Left ventricle myocardium superior (tissue), 1 donor: ENCODE data around the gene MARVELD2. TPM values are rescaled to one million over a fixed set of nuclear protein-coding genes. Genes with fewer than 3 reads are reported as not detected.
"Not testable (repeated sequence)": the region's sequence is repeated elsewhere in the genome, so short reads cannot be mapped to it uniquely, and the experiment has no call there.

Source experiments
- ATAC-seq: fragments of 200-7000 bp; cut with Tn5 transposase; one replicate; pipeline ENCODE4 v1.9.1; 2020; ENCODE audit warnings: mild to moderate bottlenecking, moderate library complexity
- DNase-seq: peaks from one replicate; pipeline ENCODE4 v3.0.0-alpha.2; 2020
- intact Hi-C: fragments of 100-400 bp; cut with micrococcal nuclease; formaldehyde crosslinking; loops from one replicate; pipeline ENCODE4 v1.11.0; 2022
- long read RNA-seq: library from polyadenylated mRNA; unstranded; transcript quantifications from one replicate; pipeline ENCODE4 v2.0.0, GENCODE V29; 2021
- total RNA-seq: library from RNA; stranded (reverse); fragmentation: NEBNext Ultra II Directional; extraction: Animal tissue kit (Norgen Biotek cat#: 25700); gene quantifications from one replicate; pipeline ENCODE4 v1.2.1, GENCODE V29; 2021
- donor health status: DM: no; HTN: yes; CAD: no; lungs with severe emphysema.

Gene MARVELD2, protein sequence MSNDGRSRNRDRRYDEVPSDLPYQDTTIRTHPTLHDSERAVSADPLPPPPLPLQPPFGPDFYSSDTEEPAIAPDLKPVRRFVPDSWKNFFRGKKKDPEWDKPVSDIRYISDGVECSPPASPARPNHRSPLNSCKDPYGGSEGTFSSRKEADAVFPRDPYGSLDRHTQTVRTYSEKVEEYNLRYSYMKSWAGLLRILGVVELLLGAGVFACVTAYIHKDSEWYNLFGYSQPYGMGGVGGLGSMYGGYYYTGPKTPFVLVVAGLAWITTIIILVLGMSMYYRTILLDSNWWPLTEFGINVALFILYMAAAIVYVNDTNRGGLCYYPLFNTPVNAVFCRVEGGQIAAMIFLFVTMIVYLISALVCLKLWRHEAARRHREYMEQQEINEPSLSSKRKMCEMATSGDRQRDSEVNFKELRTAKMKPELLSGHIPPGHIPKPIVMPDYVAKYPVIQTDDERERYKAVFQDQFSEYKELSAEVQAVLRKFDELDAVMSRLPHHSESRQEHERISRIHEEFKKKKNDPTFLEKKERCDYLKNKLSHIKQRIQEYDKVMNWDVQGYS
- 1.8 TPM for total RNA-seq
- long read RNA-seq, partial matches to known transcripts, result 6 of 7 reads
- long read RNA-seq, other reads (novel, unspliced or antisense), result 0 of 7 reads

DNA sequence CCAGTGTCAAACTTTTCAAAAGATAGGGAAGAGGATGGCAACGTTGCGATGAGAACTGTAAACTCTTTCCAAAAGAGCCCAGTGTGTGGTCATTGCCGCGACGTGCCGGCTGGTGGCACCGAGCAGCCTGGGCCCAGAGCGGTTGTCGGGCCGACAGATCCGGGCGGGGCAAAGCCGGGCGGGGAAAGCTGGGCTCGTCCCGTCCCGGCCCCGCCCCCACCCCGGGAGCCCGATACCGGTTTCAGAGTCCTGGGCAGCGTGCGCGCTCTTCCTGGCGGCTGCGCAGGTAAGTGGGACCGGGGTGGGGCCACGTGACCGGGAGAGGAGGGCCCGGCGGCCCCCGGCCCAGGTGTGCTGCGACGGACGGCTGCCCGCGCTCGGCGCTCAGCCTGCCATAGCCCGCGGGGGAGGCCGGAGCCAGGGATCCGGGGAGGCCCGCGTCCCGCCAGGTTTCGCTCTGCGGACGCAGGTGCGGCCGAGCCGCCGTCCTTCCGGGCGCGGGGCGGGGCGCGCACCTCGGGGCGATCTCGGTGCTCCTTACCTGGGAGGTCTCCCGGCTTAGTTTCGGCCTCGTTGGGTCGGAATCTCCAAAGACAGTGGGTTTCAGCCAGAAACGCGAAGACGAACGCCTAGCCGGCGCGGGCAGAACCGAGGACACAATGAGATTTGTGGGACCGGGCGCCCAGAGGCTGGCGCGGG lies at the start of gene MARVELD2:
Gene MARVELD2, plus strand, starts transcription at position 232 of the 699 bp plus-strand sequence. CDS start 4,270 bp downstream, outside the sequence.
- peak; percentile 80 for DNase-seq
- peak; percentile 98 for ATAC-seq
- intact Hi-C loops, result no loop called here

DNA sequence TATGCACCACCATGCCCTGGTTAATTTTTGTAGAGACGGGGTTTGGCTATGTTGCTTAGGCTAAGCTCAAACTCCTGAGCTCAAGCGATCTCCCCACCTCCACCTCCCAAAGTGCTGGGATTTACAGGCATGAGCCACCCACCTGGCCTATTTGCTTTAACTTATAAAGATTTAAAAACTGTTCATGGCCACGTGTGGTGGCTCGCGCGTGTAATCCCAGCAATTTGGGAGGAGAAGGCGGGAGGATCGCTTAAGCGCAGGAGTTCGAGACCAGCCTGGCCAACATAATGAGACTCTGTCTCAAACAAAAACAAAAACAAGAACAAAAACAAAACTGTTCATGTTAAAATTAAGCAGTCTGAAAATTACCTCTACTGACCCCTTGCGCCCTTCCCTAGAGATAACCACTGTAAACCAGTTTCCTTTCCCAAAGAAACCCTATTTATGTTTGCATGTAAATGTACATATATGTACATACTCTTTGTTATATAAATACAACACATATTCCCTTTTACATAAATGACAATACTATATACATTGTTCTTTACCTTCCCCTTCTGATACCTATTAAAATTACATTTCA lies 47.1 kb upstream of the MARVELD2 start:
- intact Hi-C loops, result no loop called here
- ATAC-seq (no peak), DNase-seq (no peak)

DNA sequence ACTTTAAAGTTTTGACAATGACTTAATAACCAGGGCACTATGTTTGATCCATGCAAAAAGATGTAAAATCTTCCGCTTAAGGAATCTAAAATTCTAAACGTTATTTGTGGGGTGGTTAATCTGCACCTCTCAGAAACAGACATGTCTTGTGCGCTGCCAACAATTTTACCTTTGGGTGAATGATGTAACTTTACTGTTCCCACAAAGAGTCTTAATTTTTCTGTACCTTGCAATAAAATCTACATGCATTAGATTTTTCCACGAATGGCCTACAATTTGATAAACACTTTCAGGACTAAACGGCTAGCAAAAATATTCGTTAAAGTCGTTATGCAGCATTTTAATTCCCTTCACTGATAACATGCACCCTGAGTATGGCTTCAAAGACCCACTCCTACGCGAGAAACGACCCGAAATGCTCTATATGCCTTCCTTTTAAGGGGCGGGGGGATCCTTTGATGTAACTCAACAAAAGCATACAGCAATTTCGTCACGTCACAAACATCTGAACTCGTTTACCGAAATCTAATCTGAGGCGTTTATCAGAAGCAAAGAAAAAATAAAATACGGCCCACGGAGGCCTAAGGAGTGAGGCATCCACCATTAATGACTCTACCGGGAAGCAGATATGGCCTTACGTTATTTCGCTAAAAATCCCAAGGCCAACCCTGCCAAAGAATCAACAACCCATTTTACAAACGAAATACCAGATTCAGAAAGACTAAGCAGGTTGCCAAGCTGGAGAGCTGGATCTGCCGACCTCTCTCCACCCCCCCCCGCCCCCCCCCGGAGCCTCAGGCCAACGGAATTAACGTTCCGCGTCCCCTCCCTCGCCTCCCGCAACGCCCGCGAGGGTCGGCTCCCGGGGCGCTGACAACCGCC lies 46.2 kb upstream of the MARVELD2 start:
- DNase-seq (no peak), ATAC-seq (peak; percentile 59)
- intact Hi-C loops, result no loop called here

DNA sequence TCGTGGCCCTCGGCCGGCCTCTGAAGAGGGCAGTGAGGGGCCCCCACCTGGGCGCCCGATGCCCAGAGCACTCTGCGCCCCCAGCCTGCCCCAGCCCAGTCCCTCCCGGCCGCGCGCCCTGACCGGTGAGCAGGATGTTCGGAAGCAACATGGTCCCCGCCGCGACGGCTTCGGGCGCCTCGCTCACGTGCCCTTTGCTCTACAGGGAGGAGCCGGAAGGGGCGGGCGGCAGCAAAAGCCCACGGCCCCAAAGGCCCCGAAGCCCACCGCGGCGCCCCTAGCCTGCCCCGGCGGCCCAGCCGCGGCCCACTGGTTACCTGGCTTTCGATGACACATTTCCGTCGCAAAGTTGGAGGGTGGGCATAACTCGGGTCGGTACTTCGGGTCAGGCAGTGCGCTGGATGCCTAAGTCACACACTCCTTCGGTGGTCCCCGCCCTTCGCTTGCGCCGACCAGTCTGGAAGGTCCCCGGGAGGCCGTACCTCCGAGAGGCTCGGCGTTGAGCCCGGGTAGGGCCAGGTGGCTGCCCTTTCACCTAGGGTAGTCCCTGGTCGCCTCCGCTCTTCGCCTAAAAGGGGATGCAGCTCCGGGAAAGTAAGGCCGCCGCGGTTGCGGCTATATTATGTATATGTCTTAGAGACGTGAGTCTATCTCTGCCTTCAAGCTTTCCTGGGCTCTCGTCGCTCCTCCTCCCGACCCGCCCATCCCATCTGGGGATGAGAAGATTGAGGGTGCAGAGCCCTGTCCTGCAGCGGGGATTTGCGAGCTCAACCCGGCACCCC lies 45.4 kb upstream of the MARVELD2 start, which contains the start of the genes AK6, RAD17 and TAF9:
Gene AK6, minus strand, starts transcription at position 181 of the 782 bp plus-strand sequence. Its CDS starts 30 bp downstream, at position 151.
Gene RAD17, plus strand, starts transcription at position 479 of the 782 bp plus-strand sequence. CDS start 2,391 bp downstream, outside the sequence.
Gene TAF9, minus strand, starts transcription at position 181 of the 782 bp plus-strand sequence. CDS start 3,783 bp downstream, outside the sequence.
- ATAC-seq, result peak; percentile 99
- intact Hi-C loops, result no loop called here
- peak; percentile 95 for DNase-seq

DNA sequence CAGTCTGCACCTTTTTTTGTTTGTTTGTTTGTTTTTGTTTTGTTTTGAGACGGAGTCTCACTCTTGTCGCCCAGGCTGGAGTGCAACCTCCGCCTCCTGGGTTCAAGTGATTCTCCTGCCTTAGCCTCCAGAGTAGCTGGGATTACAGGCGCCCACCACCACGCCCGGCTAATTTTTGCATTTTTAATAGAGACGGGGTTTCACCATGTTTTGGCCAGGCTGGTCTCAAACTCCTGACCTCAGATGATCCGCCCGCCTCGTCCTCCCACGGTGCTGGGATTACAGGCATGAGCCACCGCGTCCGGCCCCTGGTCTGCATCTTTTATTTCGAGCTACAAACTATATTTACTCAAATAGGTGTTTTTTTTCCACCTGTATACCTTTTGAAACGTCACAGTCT lies 44.6 kb upstream of the MARVELD2 start:
- ATAC-seq, intact Hi-C loops, DNase-seq: not testable (repeated sequence)

DNA sequence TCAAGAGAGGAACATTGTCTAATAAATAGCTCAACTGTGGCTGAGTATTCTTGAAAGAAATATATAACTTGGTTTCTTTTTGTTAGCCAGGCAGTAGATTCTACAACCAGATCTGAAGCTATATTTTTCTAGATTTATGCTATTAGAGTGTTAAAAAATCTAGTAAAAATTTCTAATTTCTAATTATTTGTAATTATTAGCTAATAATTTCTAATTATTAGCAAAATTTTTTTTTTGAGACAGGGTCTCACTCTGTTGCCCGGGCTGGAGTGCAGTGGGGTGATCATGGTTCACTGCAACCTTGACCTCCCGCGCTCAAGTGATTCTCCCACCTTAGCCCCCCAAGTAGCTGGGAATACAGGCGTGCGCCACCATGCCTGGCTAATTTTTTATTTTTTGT lies 42.5 kb upstream of the MARVELD2 start:
- no peak for ATAC-seq
- intact Hi-C loops, result no loop called here
- DNase-seq, result no peak

DNA sequence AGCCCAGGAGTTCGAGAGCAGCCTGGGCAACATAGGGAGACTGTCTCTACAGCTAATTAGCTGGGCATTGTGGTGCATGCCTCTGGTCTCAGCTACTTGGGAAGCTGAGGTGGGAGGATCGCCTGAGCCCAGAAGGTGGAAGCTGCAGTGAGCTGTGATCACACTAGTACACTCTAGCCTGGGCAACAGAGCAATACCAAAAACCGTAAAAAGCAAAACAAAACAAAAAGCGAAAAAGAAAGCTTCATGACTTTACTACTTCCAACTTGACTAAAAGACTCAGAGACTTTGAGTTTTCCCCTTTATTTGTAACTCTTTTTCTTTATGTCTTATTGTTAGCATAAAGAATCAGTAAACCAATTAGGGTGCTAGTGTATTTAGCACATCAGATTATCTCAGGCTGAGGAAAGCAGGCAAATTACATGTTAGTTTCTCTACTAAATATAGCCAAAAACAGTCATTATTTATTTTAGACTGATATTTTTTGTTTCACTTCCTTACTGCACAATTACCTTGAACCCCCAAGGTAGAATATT lies 39.9 kb upstream of the MARVELD2 start:
- intact Hi-C loops, result no loop called here
- ATAC-seq (no peak), DNase-seq (no peak)

DNA sequence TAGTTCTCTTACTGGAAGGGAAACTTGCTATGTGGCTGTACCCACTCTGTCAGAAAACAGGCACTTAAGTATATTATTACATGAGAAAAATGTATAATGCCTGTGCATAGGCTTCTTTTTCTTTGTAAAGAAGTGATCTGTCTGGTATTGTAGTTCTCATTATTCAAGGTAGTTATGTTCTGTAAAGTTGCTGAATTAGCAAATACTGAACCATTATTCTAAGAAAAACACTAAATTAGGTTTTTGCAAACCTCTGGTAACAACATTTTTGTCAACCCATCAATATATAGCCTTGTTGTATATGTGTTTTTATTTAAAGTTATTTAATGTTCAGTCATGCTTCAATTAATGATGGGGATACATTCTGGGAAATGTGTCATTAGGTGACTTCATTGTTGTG lies 36.5 kb upstream of the MARVELD2 start:
- ATAC-seq (no peak), DNase-seq (no peak)
- intact Hi-C loops, result no loop called here

DNA sequence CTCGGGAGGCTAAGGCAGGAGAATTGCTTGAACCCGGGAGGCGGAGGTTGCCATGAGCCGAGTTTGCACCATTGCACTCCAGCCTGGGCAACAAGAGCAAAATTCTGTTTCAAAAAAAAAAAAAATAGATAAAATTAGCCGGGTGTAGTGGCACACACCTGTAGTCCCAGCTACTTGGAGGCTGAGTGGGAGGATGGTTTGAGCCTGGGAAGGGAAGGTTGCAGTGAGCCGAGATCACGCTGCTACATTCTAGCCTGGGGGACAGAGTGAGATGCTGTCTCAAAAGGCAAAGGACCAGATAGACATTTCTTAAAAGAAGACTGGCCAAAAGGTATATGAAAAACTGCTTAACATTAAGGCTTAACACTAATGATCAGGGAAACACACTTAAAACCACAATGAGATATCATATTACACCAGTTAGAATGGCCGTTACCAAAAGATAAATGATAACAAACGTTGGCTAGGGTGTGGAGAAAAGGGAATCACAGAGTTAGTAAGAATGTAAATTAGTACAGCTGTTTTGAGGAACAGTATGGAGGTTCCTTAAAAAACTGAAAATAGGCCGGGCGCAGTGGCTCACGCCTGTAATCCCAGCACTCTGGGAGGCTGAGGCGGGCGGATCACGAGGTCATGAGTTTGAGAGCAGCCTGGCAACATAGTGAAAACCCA lies 10.1 kb upstream of the MARVELD2 start:
- intact Hi-C loops, result no loop called here
- no peak for DNase-seq
- no peak for ATAC-seq

DNA sequence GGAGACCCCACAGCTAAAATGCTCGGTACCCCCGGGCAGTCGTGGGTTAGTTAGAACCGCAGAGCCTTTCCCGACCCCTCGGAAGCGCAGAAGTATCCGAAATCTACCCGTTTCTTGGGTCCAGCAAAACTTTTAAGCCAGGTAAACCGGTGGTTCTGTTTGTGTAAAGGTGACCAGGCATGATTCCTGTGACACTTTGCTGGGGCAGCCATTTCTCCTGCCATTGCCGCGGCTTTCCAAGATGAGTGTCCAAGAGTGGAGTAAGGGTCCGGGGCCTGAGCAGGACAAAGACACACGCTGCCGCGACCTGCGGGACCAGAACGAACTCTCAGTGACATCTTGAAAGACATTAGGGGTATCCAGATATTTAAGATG lies 655 bp downstream of the MARVELD2 start:
- no peak for DNase-seq
- ATAC-seq, result no peak
- intact Hi-C loops, result no loop called here

DNA sequence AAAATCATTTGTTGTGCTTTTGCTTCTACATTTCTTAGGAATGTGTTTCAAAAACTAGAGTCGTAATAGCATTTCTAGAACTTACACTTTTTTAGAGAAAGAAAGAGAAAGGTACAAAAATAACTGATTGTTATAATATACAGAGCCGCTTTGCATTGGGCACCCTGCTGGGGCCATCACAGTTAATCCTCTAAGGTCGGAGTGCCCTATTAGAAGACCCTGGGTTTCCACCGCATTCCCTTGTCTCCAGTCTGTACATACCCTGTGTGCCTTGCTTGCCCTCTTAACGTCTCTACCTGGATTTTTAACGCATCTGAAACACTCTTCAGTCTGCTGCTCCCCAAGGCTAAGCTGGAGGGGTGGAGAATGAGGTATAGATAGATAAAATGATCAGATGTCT lies 1.3 kb downstream of the MARVELD2 start:
- DNase-seq, result no peak
- no peak for ATAC-seq
- intact Hi-C loops, result no loop called here

DNA sequence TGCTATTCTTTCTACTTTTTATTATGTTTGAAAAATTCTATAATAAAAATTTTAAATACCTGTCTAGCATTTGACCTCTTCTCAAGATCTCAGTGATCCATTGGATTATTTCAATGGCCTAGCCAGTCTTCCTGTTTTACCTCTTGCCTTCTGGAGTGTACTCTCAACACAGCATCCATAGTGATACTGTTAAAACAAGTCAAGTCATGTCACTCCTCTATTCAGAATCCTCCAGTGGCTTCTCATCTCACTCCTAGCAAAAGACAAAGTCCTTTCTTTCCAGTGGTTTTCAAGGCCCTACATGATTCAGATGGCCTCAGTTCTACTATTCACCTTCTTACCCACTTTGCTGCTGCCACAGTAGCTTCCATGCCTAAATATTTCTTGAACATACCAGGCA lies 1.8 kb downstream of the MARVELD2 start:
- intact Hi-C loops, result no loop called here
- no peak for ATAC-seq
- DNase-seq, result no peak

DNA sequence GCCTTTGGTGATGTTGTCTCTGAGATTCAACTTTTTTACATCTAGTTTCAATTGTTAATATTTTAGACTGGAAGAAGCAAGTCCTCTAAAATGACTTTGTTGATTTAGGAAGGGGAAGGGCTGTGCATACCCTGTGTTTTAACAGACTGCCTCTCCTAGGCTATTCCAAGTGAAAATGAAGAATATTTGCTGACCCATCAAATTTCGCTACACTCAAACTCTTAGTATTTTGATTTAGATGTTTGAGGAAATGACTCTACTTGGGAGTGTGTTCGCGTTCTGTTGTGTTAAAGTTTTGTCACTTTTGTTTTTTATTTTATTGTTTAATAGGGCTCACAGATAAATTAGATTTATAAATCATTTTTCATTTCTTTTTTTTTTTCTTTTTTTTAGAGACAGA lies 3.6 kb downstream of the MARVELD2 start:
- ATAC-seq (no peak), DNase-seq (no peak)

DNA sequence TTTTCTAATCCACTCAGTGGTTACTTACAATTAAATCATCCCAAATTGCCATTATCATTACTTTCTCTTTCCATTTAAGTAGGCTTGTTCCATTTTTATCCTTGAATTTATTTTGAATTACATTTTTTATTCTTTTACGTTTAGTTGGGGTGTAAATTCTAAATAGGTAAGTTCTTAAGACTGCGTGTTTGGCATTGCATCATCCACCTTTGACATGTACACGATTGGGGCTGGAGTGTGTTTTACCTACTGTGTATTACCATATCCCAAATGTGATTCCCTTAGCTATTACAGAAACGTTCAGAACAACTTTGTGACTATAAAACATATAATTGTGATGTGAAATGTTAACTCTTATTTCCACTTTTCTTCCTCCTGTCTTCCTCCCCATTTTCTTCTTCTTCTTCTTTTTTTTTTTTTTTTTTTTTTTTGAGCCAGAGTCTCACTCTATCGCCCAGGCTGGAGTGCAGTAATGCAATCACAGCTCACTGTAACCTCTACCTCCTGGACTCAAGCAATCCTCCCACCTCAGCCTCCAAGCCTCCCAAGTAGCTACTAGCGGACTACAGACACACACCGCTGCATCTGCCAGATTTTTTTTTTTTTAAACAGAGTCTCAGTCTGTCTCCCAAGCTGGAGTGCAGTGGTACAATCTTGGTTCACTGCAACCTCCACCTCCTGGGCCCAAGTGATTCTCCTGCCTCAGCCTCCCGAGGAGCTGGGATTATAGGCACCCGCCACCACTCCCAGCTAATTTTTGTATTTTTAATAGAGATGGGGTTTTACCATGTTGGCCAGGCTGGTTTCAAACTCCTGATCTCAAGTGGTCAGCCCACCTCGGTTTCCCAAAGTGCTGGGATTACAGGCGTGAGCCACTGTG lies 16.7 kb downstream of the MARVELD2 start:
- intact Hi-C loops, result no loop called here
- no peak for ATAC-seq

More for the DNA sequence above, 3.6 kb downstream of the MARVELD2 start:
- intact Hi-C loops, result no loop called here

DNA sequence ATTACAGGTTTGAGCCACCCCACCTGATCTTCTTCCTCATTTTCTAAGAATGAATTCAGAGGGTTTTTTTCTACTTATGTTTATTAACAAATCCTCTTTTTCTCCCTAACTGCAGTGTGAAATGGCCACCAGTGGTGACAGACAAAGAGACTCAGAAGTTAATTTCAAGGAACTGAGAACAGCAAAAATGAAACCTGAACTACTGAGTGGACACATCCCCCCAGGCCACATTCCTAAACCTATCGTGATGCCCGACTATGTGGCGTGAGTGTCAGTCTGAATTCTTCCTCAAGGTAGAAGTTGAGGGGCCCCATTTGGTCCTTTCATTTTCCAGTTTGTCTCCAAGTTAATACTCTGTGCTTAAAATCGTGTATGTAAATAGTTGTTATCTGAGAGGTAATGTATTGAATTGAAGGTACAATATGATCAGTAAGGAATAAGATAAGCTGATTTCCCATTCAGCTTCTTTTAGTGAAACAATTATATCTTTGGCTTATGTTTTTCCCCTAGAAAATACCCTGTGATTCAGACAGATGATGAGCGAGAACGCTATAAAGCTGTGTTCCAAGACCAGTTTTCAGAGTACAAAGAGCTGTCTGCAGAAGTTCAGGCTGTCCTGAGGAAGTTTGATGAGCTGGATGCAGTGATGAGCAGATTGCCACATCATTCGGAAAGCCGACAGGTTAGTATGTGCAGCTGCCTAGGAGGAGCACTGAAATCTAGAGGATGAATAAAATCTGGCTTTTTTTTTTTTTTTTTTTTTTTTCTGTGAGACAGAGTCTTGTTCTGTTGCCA lies 17.7 kb downstream of the MARVELD2 start:
- ATAC-seq (no peak), DNase-seq (no peak)
- intact Hi-C loops, result no loop called here

More for the DNA sequence above, 16.7 kb downstream of the MARVELD2 start:
- DNase-seq, result no peak
